ENCODE results near the gene MAD2L2. TPM values are rescaled to one million over a fixed set of nuclear protein-coding genes. Genes with fewer than 3 reads are reported as not detected.

The MAD2L2 gene
- polyA plus RNA-seq, 3 donors, result 31.2 to 44.5 (median 43.7) TPM

GRCh38 chr1:11707621-11708276 is 26.8 kb upstream of the MAD2L2 start:
- 34 to 50% (median 41%) methylated on average over 16 to 17 of the region's 17 CpGs for WGBS, 3 donors

GRCh38 chr1:11706292-11706691 is 25.3 kb upstream of the MAD2L2 start:
- 92 to 96% (median 93%) methylated on average over 14 of the region's 14 CpGs for WGBS, 3 donors
- H3K27ac ChIP-seq (ENCODE audit: low read depth, low read length), result no peak overlapping the region

More at GRCh38 chr1:11707621-11708276, 26.8 kb upstream of the MAD2L2 start:
- no peak overlapping the region for H3K27ac ChIP-seq (ENCODE audit: low read depth, low read length)

GRCh38 chr1:11705596-11705995 is 24.6 kb upstream of the MAD2L2 start:
- H3K27ac ChIP-seq (ENCODE audit: low read depth, low read length), result no peak overlapping the region
- WGBS, 3 donors, result 79 to 86% (median 79%) methylated on average over 9 of the region's 9 CpGs

- WGBS, 3 donors, result 60 to 77% (median 67%) methylated on average over 22 of the region's 22 CpGs
- H3K27ac ChIP-seq (ENCODE audit: low read depth, low read length), result no peak overlapping the region
Measured at GRCh38 chr1:11704691-11705475, 23.9 kb upstream of the MAD2L2 start.

- no peak overlapping the region for H3K27ac ChIP-seq (ENCODE audit: low read depth, low read length)
- WGBS, 3 donors, result 63 to 76% (median 65%) methylated on average over 11 of the region's 11 CpGs
Measured at GRCh38 chr1:11704194-11704529, 23.2 kb upstream of the MAD2L2 start.

- WGBS, 3 donors, result 61 to 69% (median 62%) methylated on average over 8 of the region's 8 CpGs
- H3K27ac ChIP-seq (ENCODE audit: low read depth, low read length), result no peak overlapping the region
Measured at GRCh38 chr1:11703357-11704193, 22.6 kb upstream of the MAD2L2 start.

- no peak overlapping the region for H3K27ac ChIP-seq (ENCODE audit: low read depth, low read length)
- 80 to 82% (median 81%) methylated on average over 15 of the region's 15 CpGs for WGBS, 3 donors
Measured at GRCh38 chr1:11701981-11702803, 21.2 kb upstream of the MAD2L2 start.

- 41 to 43% (median 43%) methylated on average over 15 of the region's 15 CpGs for WGBS, 3 donors
- no peak overlapping the region for H3K27ac ChIP-seq (ENCODE audit: low read depth, low read length)
Measured at GRCh38 chr1:11701551-11701961, 20.6 kb upstream of the MAD2L2 start.

- WGBS, 3 donors, result 34 to 47% (median 45%) methylated on average over 33 to 34 of the region's 34 CpGs
- H3K27ac ChIP-seq (ENCODE audit: low read depth, low read length), result no peak overlapping the region
Measured at GRCh38 chr1:11700601-11701467, 19.9 kb upstream of the MAD2L2 start.

GRCh38 chr1:11697893-11698210 is 16.9 kb upstream of the MAD2L2 start:
- 65 to 77% (median 70%) methylated on average over 5 of the region's 5 CpGs for WGBS, 3 donors

GRCh38 chr1:11697188-11697892 is 16.4 kb upstream of the MAD2L2 start:
- H3K27ac ChIP-seq (ENCODE audit: low read depth, low read length), result no peak overlapping the region
- 62 to 73% (median 73%) methylated on average over 8 of the region's 8 CpGs for WGBS, 3 donors

More at GRCh38 chr1:11697893-11698210, 16.9 kb upstream of the MAD2L2 start:
- no peak overlapping the region for H3K27ac ChIP-seq (ENCODE audit: low read depth, low read length)

- 90 to 97% (median 91%) methylated on average over 6 of the region's 6 CpGs for WGBS, 3 donors
Measured at GRCh38 chr1:11695861-11696260, 14.9 kb upstream of the MAD2L2 start.

GRCh38 chr1:11693917-11694316 is 13.0 kb upstream of the MAD2L2 start:
- WGBS, 3 donors, result 48 to 65% (median 61%) methylated on average over 5 of the region's 5 CpGs
- H3K27ac ChIP-seq (ENCODE audit: low read depth, low read length), result no peak overlapping the region

More at GRCh38 chr1:11695861-11696260, 14.9 kb upstream of the MAD2L2 start:
- no peak overlapping the region for H3K27ac ChIP-seq (ENCODE audit: low read depth, low read length)

- 12 to 16% (median 15%) methylated on average over 6 of the region's 6 CpGs for WGBS, 3 donors
Measured at GRCh38 chr1:11693024-11693590, 12.2 kb upstream of the MAD2L2 start.

GRCh38 chr1:11691928-11692711 is 11.2 kb upstream of the MAD2L2 start:
- no peak overlapping the region for H3K27ac ChIP-seq (ENCODE audit: low read depth, low read length)
- WGBS, 3 donors, result 5 to 9% (median 7%) methylated on average over 52 to 64 of the region's 64 CpGs

More at GRCh38 chr1:11693024-11693590, 12.2 kb upstream of the MAD2L2 start:
- H3K27ac ChIP-seq (ENCODE audit: low read depth, low read length), result no peak overlapping the region
